GM19025 (cell line): Measurements from ENCODE around the gene SEL1L2.

Experiments used
- ATAC-seq: cut with Tn5 transposase; IDR thresholded peaks from one replicate; pipeline ENCODE4 v1.9.1; 2021; ENCODE audit warnings: mild to moderate bottlenecking, low read depth, moderate library complexity; ENCODE audit not compliant: unreplicated experiment

SEL1L2 gene

GRCh38 chr20:13868331-13868730 lies 122.1 kb downstream of the SEL1L2 start:
- no peak for ATAC-seq

- no peak for ATAC-seq
These were observed 124.5 kb downstream of the SEL1L2 start for GRCh38 chr20:13865791-13866351.

- no peak for ATAC-seq
These were observed 125.3 kb downstream of the SEL1L2 start for GRCh38 chr20:13865156-13865555.

GRCh38 chr20:13863244-13863643 lies 127.2 kb downstream of the SEL1L2 start:
- no peak for ATAC-seq

DNA sequence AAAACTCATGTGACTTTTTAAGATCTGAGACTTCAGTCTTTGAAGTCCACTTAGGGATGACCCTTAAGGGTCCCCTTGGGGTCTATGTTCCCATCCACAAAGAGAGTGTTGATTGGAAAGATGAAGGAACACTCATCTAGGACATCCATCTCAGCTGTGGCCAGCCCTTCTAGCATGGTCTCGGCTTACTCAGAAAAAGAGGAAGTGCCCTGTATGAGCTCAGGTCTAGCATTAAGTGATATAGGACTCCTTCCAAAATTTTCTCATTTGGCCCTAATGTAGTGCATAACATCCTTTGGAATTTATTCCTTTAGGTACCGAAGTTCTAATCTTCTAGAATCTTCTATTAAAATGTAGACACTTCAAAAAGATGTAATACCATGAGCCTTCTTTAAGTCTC lies 128.2 kb downstream of the SEL1L2 start:
- no peak for ATAC-seq

DNA sequence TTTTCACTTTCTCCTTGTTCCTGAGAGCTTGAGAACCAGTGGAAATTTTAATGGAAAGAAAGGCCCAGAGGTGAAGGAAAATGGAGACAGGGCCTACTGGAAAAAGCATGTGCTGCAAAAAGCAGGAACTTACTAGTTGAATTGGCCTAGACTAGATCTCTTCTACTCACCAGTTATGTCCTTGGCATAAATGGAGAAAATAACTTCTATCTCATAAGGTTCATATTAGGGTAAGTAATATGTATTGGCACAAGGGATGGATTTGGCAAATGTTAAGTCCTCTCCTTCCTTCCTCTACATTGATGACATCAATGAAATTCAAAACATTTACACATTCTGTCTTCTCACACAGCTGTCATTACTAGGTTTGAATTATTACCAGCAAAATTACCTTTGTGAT lies 131.5 kb downstream of the SEL1L2 start:
- no peak for ATAC-seq

DNA sequence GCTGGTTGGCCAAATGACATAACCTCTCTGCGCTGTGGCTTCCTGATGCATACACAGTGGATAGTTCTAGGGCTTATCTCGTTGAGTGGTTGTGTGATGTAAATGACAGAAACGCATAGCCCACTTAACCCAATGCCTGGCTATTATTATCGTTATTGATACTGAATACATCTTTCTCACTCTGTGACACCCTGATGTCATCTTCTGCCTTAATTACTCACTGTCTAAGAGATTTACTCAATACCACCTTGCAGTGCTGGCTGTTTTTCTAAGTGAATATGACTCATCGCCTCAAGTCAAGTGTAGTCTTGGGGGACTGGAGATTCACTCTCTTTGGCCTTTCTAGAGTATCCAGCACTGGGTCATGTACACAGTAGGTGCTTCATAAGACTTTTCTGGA lies 132.0 kb downstream of the SEL1L2 start:
- no peak for ATAC-seq

DNA sequence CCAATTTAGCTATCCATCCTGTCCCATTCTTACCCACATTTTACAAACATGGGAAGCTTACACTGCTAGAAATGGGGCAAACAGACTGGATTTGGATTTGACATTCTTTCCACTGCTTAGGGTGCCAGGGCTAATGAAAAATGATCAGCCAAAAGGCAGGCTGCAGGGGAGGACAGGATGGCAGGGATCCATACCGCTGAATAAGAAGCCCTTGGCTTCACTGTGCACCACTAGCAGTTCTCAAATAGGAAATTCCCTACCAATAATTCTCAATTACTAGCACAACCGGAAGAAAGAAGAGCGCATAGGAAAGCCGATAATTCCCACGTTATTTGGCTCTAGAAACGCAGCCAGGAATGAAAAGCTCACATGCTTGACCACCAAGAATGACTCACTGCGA lies 132.5 kb downstream of the SEL1L2 start:
- ATAC-seq = no peak

DNA sequence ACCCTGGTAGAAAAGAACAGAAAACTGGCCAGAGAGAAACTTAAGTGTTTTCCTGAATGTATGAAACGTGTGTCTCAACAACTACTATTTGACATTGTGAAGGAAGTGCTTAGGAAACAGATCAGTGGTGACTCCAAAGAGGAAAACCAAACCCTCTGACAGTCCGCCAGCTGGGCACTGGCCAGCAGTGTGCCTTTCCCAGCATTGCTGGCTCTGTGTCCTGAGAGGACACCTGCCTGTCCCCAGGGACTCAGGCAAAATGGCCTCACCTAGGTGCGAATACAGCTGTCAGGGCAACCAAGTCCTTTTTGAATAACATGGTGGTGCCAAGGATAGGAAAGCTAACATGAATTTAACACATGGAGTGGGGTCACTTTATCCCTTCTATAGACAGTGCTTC lies 133.1 kb downstream of the SEL1L2 start:
- no peak for ATAC-seq

- no peak for ATAC-seq
These were observed 134.1 kb downstream of the SEL1L2 start for GRCh38 chr20:13856354-13856753.

DNA sequence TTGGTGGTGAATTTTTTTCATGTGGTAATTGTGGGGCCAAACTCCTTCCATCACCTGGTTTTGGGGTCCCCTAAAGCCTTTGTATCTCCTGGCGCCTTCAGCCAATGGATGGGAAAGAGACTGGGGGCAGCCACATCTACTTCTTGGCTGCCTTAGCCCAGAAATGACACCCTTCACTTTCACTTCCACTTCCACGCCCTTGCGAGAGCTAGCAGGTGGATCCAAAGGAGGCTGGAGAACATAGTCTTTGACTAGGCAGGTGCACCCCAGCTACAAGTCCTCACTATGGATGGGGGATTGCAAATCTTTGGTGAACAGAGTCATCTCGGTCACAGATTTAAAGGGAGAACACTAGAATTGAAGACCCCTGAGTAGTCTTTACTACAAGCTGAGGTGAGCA lies 134.8 kb downstream of the SEL1L2 start:
- ATAC-seq = no peak

GRCh38 chr20:13852306-13852705 lies 138.1 kb downstream of the SEL1L2 start:
- ATAC-seq = no peak

DNA sequence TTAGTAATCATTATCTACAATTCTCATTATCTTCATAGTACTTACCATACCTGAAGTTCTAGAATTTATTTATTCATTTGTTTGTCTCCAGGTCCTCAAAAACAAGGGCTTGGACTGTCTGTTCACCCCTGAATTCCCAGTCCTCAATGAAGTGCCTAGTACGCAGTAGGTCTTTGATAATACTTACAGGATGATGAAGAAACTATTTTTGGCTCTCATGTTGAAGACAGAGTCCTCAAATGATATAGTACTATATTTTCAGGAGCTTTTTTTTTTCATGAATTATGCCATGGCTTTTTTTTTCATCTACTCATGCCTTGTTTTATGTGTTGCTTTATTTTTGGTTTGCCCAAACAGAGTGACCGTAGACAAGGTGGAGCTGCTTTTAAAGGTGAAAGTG lies 139.1 kb downstream of the SEL1L2 start:
- ATAC-seq = no peak

- no peak for ATAC-seq
These were observed 146.1 kb downstream of the SEL1L2 start for GRCh38 chr20:13844296-13844695.

DNA sequence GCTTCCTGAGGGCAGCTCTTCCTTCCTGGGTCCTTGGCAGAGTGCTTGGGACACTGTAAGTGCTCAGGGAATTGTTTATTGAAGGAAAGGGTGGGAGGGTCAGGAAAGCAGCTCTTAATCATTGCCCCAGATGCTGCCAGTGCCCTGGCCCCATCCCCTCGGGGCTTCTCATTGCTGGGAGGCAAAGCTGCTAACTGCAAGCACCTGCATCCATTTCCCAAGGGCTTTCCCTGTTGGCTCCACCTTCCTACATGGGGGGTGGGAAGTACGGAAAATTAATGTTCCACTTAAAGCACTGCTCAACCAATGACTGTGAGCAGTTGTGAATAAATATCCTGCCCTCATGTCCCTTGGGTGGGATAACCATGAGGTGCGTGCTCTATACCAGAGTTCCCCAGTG lies 149.2 kb downstream of the SEL1L2 start:
- ATAC-seq = no peak

- ATAC-seq = no peak
These were observed 150.3 kb downstream of the SEL1L2 start for GRCh38 chr20:13840093-13840465.

- no peak for ATAC-seq
These were observed 150.9 kb downstream of the SEL1L2 start for GRCh38 chr20:13839421-13840092.

DNA sequence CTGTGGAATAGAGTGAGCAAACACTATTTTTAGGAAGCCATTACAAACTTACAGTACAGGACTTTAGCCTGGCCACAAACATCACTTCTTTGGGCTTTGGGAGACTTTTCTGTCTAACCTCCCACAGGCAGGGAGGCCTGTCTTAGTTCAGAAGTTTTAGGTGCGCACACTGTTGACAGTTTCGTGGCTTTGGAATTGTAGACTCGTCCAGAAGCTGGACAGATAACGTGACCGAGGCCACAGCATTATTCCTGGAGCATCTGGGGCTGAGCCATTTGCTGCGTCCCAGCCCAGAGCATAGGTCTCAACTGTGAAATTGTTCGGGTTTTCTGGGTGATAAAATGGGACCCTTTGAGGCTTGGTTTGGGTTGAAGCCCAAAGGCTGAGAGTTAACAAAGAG lies 151.8 kb downstream of the SEL1L2 start:
- ATAC-seq = no peak

- ATAC-seq = no peak
These were observed 158.9 kb downstream of the SEL1L2 start for GRCh38 chr20:13831476-13831875.

DNA sequence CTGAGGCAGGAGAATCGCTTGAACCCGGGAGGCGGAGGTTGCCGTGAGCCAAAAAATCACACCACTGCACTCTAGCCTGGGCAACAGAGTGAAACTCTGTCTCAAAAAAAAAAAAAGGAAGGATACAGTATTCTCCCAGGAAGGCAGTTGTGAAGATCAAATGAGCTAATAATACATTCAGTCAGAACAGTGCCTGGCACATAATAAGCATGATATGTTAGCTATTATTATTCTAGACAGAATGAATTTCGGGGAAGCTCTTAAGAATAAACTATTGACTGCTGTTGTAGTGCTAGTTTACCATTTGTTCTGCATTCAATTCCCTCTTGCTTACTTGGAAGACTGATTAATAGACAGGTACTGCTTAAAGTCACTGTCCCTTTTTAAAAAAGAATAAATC lies 164.9 kb downstream of the SEL1L2 start:
- ATAC-seq = no peak

GRCh38 chr20:13824459-13824858 lies 166.0 kb downstream of the SEL1L2 start:
- ATAC-seq = no peak

- no peak for ATAC-seq
These were observed 168.0 kb downstream of the SEL1L2 start for GRCh38 chr20:13822459-13822858.

- no peak for ATAC-seq
These were observed 168.5 kb downstream of the SEL1L2 start for GRCh38 chr20:13821876-13822275.
